Mammary epithelial cell (primary cell): Measurements from ENCODE around the gene ALK.

Experiments
- EZH2 ChIP-seq: IDR thresholded peaks from 2 replicates; pipeline ENCODE4 v1.6.1; 2012; ENCODE audit warnings: low read length, inconsistent platforms, borderline replicate concordance
- TF ChIP-seq, protein P1 (sequence below), 2 donors: IDR thresholded peaks in 1 of 2; conservative IDR thresholded peaks in 1 of 2; 2 replicates each; pipeline ENCODE4 v1.5.1; 2011 to 2012; ENCODE audit warnings: inconsistent platforms in 2 of 2, low read length in 2 of 2, mild to moderate bottlenecking in 2 of 2, control low read depth in 1 of 2, low read depth in 1 of 2; ENCODE audit not compliant: insufficient read depth in 1 of 2; ENCODE audit errors: extremely low read depth in 1 of 2

DNA sequence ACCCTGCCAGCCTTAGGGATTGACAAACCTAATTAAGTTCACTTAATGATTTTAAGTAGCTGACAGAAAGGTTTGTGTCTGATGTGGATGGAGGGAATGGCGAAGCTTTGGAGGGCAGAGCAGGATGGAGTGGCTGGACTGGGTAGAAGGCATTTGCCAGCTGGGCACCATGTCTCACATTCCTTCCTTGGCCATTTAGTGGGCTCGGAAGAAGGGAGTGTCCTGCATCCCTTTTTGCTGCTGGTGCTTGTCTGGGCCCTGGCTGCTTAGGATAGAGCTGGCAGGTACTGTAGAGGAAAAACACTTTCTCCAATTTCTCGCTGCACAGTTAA, 639.5 kb downstream of the ALK start:
- no peak for TF ChIP-seq EZH2
- TF ChIP-seq, protein P1, sequence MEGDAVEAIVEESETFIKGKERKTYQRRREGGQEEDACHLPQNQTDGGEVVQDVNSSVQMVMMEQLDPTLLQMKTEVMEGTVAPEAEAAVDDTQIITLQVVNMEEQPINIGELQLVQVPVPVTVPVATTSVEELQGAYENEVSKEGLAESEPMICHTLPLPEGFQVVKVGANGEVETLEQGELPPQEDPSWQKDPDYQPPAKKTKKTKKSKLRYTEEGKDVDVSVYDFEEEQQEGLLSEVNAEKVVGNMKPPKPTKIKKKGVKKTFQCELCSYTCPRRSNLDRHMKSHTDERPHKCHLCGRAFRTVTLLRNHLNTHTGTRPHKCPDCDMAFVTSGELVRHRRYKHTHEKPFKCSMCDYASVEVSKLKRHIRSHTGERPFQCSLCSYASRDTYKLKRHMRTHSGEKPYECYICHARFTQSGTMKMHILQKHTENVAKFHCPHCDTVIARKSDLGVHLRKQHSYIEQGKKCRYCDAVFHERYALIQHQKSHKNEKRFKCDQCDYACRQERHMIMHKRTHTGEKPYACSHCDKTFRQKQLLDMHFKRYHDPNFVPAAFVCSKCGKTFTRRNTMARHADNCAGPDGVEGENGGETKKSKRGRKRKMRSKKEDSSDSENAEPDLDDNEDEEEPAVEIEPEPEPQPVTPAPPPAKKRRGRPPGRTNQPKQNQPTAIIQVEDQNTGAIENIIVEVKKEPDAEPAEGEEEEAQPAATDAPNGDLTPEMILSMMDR (conservative IDR thresholded peaks at IDR 0.05 in 1 of 2, IDR thresholded peaks at IDR 0.05 in 1 of 2; ENCODE audit: extremely low read depth in 1 of 2, insufficient read depth in 1 of 2, low read depth in 1 of 2, low read length in 2 of 2), result no peak
